ENCODE data around the gene MTX1.
"Not testable (repeated sequence)": the region's sequence is repeated elsewhere in the genome, so short reads cannot be mapped to it uniquely, and the experiment has no call there.

MTX1 gene

DNA sequence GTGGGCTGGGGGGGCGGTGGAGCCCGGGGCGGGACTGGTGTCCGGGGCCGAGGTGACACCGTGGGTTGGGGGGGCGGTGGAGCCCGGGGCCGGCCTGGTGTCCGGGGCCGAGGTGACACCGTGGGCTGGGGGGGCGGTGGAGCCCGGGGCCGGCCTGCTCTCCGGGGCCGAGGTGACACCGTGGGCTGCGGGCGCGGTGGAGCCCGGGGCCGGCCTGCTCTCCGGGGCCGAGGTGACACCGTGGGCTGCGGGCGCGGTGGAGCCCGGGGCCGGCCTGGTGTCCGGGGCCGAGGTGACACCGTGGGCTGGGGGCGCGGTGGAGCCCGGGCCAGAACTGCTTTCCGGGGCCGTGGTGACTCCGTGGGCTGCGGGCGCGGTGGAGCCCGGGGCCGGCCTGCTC is 18.6 kb upstream of the MTX1 start:
- not testable (repeated sequence) for DNase-seq

DNA sequence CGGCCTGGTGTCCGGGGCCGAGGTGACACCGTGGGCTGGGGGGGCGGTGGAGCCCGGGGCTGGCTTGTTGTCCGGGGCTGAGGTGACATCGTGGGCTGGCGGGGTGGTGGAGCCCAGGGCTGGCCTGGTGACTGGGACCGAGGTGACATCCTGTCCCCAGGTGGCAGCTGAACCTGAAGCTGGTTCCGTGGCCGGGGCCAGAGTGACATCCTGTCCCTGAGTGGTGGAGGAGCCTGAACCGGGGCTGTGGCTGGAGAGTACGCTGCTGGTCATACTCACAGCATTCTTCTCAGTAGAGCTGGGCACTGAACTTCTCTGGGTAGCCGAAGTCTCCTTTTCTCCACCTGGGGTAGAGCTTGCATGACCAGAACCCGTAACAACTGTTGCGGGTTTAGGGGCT is 16.6 kb upstream of the MTX1 start:
- DNase-seq = peak; percentile 87

DNA sequence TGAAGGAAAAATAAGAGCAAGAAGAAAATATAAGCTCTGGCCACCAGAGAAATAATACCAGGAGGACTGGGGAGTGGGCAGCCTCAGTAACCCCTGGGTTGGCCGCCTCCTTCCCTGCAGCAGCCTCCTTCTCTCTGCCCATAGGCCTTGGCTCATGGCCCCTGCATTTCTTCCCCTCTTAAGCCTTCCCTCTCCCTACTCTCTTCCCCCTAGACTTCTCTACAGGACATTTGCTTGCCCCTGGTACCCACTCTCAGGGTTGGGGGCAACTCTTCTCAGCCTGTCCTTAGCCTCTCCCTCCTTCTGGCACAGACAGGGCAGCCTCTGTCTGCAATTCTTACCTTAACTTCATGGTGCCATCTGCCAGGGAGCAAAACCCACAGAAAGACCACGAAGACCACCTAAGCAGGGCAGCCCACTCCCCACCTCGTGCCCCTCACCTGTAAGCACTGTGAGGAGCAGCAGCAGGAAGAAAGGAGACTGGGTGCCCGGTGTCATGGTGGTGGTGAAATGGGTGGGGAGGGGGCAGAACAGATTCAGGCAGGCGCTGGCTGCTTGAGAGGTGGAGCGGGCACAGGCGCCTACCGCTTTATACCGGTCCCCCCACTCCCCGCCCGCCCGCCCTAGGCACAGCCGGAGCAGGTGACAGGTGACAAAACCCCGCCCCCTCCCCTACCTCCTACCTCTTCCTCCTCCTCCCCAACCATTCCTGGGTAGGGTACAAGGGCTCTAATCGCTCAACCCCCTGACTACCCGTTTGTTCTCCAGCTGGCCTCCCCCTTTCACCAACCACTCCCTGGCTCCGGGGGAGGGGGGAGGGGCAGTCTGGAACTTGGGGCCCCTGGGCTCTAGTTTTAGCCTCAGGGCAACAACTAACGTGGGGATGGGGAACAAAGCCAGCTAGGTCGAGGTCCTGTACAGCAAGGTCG is 15.9 kb upstream of the MTX1 start:
- DNase-seq = peak; percentile 93

- peak; percentile 97 for DNase-seq
Measured at GRCh38 chr1:155193275-155193990, 15.1 kb upstream of the MTX1 start.

DNA sequence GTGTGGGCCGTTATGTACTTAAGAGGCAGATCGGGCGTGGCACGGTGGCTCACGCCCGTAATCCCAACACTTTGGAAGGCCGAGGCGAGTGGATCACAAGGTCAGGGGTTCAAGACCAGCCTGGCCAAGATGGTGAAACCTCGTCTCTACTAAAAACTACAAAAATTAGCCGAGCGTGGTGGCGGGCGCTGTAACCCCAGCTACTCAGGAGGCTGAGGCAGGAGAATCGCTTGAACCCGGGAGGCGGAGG is 14.6 kb upstream of the MTX1 start:
- not testable (repeated sequence) for DNase-seq

DNA sequence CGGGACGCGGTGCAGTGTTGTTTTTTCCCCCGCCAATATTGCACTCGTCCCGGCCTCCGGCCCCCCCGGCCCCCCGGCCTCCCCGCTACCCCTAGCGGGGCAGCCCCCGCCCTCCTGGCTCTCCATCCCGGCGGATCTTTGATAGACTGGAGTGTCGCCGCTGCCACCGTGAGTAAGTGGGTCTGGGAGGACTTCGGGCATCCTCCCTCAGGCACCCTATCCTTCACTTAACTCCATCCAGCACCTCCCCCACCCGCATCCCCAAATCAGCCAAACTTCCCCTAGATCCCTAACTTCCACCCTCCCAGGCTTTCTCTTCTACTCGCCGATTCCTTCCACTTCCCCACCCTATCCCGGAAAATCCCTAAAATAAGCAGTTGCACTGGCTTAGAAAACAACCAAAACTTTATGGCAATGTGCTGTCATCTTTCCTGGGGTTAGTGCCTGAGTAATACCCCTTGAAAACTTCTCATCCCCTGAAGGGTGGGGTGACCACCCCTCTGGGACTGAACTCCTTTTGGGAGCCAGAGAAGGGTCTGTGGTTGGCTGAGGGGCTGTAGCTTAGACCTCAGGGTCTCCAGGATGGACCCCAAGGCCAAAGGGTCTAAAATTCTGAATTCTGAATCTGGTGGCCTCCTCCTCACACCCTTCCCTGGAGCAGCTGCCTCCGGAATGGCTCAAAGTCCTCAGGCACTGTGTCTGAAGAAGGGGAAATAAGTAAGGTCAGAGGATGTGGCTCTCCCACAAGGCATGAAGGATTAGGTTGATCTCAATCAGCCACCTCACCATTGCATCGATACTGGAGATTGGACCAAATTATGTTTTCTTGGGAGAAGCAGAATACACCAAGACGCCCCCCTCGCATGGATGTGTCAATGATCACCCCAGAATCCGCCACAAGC is 13.0 kb upstream of the MTX1 start:
- peak; percentile 62 for DNase-seq

GRCh38 chr1:155196103-155196892 is 12.2 kb upstream of the MTX1 start:
- no peak for DNase-seq

DNA sequence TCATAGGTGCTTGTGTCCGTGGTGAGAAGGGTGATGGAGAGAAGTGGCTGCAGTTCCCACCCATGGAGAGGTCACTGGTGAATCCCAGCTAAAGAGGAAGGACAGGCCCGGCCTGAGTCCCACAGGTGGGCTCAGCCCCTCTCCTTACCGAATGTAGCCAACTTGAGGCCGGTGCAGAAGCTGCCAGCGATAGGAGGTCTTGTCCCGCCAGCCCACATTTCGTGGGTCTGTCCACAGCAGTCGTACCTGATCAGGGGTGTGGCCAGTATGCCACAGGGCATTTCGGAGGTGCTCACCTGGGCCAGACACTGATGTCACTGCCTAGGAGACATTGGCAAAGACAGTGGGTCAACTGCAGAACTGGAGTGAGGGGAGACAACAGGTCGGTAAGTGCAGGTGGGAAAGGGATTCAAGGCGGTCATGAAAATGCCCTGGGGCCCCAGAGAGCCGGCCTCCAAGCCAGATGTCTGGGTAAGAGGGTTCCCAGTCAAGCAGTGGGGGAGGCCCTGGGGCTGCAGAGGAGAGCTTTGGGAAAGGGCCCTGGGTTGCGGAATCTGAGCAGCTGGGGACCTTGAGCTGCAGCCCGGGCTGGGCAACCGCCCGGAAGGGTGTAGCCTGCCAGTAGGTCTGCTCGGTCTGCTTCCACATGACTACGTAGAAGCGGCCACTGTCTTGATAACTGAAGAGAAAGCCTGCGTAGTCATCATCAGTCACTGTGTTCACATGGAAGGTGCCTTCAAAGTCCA is 11.4 kb upstream of the MTX1 start:
- DNase-seq = no peak

GRCh38 chr1:155197901-155198546 is 10.5 kb upstream of the MTX1 start:
- no peak for DNase-seq

DNA sequence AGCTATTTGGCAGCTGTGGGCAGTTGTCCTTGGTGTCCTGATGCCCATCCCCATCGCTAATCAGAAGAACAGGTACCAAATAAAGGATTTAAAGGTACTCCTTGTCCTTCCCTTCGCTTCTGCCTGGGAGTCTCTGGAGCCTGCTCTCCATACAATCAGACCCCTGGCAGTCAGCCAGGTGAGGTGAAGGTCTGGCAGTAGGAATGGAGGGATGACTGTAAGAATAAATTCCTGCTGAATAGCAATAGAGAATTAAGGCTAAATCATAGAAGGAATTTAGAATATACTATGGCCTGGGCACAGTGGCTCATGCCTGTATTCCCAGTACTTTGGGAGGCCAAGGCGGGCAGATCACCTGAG is 10.0 kb upstream of the MTX1 start:
- no peak for DNase-seq

DNA sequence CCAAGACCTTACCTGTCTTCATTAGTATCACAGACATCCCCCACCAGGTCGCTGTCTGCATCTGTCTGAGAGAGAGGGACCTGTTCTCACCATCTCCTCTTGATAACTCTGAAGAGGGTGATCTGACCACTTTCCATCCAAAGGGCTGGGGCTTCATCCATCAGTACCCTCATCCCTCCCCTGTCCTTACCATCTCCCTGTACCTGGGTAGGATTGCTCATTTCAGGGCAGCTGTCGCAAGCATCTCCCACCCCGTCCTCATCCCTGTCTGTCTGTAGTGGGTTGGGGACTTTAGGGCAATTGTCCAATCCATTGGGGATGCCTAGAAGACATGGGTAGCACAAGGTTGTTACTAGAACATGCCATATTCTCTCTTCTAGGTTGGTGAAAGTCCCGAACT is 8.7 kb upstream of the MTX1 start:
- DNase-seq = no peak

DNA sequence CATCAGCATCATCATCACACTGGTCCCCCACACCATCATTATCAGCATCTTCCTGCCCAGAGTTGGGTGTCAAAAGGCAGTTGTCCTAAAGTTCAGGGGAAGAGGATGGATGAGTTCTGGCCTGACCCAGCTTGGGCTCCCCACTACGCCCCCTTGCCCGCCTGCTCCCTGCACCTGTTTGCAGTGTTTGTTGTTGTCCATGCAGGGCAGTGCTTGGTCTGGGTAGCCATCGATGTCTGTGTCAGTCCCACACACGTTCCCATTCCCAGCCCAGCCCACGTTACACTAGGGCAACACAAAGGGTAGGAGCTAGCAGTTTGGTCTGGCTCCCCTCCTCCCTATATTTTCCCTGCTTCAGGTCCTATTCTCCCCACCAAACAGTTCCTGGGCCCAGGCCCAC is 7.6 kb upstream of the MTX1 start:
- DNase-seq = no peak

DNA sequence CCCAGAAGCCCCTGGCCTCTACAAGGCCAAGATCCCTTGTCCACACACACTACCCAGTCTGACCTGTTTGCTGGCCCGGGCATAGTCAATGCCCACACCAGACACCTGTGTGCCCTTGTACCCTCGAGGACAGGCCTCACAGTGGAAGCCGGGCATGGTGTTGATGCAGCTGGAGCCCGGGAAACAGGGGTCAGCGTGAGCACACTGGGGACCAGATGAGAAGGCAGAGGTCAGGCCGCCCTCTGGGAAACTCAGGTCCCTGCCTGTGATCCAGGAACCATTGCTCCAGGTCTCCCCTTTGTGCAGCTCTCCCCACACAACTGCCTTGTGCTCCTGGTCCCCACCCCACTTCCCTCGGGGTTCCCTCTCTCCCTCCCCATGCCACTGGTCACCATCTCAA is 6.3 kb upstream of the MTX1 start:
- no peak for DNase-seq

GRCh38 chr1:155202731-155203515 is 5.6 kb upstream of the MTX1 start:
- no peak for DNase-seq

DNA sequence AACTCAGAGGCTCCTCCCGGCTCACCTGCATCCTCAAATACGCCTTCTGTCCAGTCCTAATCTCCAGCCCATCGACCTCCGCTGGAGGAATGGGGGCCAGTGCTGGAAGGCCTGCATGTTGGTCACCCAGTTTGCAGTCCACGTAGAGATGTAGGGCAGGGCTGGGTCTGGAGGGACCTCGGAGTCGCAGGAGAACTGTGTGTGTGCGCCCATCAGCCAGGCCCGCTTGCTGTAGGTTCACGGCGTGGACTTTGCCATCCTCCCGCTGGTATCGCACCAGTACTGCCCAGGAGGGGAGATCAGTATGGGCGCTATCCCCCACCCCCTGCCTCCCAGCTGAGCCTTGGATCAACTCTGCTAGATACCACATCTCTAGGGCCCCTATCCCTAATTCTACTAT is 3.5 kb upstream of the MTX1 start:
- no peak for DNase-seq

DNA sequence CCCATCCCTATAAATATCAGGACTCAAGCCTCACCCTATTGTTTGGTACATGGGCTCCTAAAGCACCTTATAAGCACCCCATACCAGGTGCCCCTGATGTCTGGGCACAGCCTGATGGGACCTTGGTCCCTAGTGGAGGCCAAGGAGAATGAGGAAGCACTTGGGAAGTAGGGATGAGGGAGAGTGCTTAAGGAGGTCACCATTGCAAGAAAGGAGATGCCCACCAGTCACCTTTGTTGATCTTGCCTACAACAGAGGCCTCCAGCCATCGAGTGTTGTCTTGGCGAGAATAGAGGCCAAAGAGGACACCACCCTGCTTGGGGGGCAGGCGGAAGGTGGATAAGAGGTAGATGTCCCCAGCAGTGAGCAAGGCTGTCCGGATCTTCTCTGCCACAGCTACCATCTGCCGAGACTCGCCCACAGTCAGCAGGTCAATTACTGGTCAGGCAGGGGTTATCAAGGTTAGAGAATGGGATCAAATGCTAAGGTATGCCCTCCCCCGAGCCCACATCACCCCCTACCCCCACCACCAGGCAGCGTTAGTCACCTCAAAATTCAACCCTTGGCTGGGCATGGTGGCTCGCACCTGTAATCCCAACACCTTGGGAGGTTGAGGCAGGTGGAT is 2.4 kb upstream of the MTX1 start:
- no peak for DNase-seq

DNA sequence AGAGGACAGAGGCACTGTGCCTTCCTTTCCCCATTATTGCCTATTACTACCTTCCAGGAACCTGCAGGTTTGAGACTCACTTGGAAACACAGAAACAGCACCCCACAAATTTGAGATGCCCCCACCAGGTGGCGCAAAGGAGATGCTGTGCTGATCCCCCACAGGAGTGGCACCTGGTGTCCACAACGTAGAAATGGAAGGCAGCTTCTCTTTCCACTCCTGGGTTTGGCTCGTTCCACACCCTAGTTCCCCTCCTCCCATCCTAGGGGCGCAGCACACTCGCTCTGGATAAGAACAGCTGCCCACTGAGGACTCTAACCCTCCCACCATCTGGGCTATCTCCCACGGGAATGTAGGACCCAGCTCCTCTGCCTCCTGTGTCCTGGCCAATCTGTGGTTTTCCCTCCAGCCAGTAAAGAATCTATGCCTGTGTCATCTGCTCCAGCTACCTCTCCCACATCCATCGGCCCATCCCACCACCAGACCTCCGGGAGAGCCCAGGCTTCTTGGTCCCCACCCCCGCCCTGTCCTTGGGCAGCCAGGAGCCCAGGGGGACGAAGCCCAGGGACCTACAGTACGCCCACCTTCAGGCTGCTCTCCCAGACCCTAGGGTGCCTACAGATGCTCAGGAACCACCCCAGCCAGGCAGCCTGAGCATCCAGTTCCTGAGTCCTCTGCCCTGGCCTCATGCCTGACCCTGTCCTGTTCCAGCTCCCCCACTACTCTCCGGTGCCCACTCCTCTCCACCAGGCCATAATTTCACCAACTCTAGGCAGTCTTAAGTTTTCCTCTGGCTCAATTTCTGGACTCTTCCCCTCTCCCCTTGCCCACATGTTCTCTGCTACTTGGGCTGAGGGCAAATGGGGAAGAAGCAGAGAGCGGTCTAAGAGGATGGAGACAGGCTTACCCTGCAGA is 1.3 kb upstream of the MTX1 start:
- peak; percentile 93 for DNase-seq

GRCh38 chr1:155207806-155208540 is 522 bp upstream of the MTX1 start, which contains the start of gene THBS3:
Gene THBS3, minus strand, starts transcription at chr1:155207897. Its CDS starts 21 bp downstream, at chr1:155207876.
- peak; percentile 67 for DNase-seq

Data from DMS53 (cell line).